ENCODE results near the gene KPNA6. TPM values are rescaled to one million over a fixed set of nuclear protein-coding genes. Genes with fewer than 3 reads are reported as not detected.

Gene KPNA6
- total and polyA plus RNA-seq, 2 experiments from 2014 or later = 33.8 to 45.7 TPM

DNA sequence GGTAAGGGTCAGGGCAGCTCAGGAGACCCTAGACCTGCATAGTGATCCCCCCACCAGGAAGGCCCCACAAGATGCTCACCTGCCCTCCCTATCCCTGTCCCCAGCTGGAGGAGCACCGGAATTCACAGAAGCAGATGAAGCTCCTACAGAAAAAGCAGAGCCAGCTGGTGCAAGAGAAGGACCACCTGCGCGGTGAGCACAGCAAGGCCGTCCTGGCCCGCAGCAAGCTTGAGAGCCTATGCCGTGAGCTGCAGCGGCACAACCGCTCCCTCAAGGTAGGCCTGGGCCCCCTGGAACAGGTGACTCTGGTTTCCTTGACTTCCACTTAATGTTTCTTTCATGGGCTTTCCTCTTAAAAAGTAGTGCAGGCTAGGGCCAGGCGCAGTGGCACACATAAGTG is 80.0 kb downstream of the KPNA6 start:
- H3K27ac ChIP-seq = no peak overlapping the region
- no peak overlapping the region for H3K4me3 ChIP-seq
- TF ChIP-seq, protein P1, sequence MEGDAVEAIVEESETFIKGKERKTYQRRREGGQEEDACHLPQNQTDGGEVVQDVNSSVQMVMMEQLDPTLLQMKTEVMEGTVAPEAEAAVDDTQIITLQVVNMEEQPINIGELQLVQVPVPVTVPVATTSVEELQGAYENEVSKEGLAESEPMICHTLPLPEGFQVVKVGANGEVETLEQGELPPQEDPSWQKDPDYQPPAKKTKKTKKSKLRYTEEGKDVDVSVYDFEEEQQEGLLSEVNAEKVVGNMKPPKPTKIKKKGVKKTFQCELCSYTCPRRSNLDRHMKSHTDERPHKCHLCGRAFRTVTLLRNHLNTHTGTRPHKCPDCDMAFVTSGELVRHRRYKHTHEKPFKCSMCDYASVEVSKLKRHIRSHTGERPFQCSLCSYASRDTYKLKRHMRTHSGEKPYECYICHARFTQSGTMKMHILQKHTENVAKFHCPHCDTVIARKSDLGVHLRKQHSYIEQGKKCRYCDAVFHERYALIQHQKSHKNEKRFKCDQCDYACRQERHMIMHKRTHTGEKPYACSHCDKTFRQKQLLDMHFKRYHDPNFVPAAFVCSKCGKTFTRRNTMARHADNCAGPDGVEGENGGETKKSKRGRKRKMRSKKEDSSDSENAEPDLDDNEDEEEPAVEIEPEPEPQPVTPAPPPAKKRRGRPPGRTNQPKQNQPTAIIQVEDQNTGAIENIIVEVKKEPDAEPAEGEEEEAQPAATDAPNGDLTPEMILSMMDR (IDR thresholded peaks at IDR 0.05; ENCODE audit: low read depth, low read length) = no peak
- DNase-seq (ENCODE audit: low read depth in 1 of 2, low spot score in 1 of 2) = no peak
- H3K36me3 ChIP-seq = peaks cover 60% of the 10 kb centered on the region
- H3K4me1 ChIP-seq (ENCODE audit: low read depth) = no peaks in the 10 kb centered on the region
- no peaks in the 10 kb centered on the region for H3K9me3 ChIP-seq (ENCODE audit: low read depth)
- no peaks in the 10 kb centered on the region for H3K27me3 ChIP-seq

DNA sequence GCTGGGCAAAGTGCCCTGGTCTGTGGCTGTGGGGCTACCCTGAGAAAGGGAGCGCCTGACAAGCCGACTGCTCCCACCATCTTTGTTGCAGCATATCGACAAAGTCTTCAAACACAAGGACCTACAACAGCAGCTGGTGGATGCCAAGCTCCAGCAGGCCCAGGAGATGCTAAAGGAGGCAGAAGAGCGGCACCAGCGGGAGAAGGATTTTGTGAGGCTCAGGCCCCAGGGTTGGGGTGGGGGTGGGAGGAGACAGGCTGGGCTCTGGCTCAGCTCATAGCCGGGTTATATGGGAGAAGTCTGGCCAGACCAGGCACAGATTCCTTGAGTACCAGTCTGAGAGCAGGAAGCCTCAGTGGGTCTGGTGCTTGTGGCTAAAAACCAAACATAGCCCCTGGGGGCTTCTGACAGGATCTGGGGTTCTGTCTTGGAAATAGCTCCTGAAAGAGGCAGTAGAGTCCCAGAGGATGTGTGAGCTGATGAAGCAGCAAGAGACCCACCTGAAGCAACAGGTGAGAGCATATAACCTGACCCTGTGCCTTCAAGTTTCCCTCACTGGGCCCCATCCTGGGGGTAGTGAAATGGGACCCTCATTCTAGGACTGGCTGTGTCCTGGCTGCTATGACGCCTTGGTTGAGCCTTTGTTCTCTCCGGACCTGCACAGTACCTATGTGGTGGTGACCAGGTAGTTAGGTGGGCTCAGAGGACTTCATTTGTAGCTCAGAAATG is 84.5 kb downstream of the KPNA6 start:
- no peak overlapping the region for H3K27ac ChIP-seq
- no peak for DNase-seq (ENCODE audit: low read depth in 1 of 2, low spot score in 1 of 2)
- H3K4me3 ChIP-seq = no peak overlapping the region
- H3K36me3 ChIP-seq = peaks cover 80% of the 10 kb centered on the region
- H3K9me3 ChIP-seq (ENCODE audit: low read depth) = no peaks in the 10 kb centered on the region
- no peaks in the 10 kb centered on the region for H3K27me3 ChIP-seq
- TF ChIP-seq, protein P1 (IDR thresholded peaks at IDR 0.05; ENCODE audit: low read depth, low read length) = no peak
- H3K4me1 ChIP-seq (ENCODE audit: low read depth) = no peaks in the 10 kb centered on the region

DNA sequence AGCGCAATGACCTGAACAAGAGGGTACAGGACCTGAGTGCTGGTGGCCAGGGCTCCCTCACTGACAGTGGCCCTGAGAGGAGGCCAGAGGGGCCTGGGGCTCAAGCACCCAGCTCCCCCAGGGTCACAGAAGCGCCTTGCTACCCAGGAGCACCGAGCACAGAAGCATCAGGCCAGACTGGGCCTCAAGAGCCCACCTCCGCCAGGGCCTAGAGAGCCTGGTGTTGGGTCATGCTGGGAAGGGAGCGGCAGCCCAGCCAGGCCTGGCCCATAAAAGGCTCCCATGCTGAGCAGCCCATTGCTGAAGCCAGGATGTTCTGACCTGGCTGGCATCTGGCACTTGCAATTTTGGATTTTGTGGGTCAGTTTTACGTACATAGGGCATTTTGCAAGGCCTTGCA is 87.1 kb downstream of the KPNA6 start:
- H3K4me3 ChIP-seq = no peak overlapping the region
- DNase-seq (ENCODE audit: low read depth in 1 of 2, low spot score in 1 of 2) = no peak
- TF ChIP-seq, protein P1 (IDR thresholded peaks at IDR 0.05; ENCODE audit: low read depth, low read length) = no peak

DNA sequence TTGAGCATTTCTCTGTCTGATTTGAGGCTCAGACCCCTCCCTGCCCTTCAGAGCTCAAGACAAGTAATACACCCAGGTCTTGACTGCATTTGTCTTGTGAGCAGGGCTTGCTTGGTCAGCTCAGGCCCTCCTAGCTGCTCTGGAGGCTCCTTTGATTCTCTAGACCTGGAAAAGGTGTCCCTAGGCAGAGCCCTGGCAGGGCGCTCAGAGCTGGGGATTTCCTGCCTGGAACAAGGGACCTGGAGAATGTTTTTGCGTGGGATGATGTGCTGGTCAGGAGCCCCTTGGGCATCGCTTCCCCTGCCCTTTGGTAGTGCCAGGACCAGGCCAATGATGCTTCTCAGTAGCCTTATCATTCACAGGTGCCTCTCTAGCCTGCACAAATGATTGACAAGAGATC is 87.7 kb downstream of the KPNA6 start:
- no peak overlapping the region for H3K4me3 ChIP-seq

More for the DNA sequence above, 87.1 kb downstream of the KPNA6 start:
- no peaks in the 10 kb centered on the region for H3K9me3 ChIP-seq (ENCODE audit: low read depth)
- H3K27me3 ChIP-seq = no peaks in the 10 kb centered on the region
- no peak overlapping the region for H3K27ac ChIP-seq
- peaks cover 12% of the 10 kb centered on the region for H3K4me1 ChIP-seq (ENCODE audit: low read depth)
- H3K36me3 ChIP-seq = peaks cover 55% of the 10 kb centered on the region

DNA sequence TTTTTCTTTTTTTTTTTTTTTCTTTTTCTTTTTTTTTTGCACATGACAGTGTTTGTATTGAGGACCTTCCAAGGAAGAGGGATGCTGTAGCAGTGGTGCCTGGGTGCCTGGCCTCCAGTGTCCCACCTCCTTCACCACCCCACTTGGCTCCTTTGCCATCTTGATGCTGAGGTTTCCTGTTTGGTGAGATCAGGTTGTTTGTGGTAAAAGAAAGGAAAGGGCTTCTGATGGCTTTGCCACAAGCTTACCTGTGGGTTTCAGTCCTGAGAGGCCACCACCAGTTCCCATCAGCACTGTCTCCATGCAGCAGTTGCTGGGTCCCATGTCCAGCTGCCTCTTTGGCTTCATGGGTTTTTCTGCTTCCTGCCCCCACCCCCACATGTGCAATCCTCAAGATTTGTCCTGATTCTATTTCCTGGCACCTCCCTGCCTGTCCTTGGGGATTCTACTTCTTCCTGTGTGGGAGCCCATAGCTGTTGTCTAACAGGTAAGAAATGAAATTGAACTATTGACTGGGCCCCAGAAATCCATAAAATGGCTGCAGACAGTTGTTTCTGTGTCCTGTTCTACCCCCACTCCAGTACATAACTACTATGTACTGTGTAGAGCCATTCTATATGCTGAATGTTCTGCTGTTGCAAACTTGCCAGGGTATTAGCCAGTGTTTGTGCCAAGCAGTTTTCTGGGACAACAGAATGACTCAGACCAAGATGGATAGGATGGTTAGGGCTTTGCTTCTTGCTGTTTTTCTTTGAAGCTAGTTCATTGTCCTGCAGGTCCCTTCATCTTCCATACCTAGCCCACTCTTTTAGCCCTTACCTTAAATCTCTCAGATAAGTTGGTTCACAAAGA is 88.3 kb downstream of the KPNA6 start:
- TF ChIP-seq, protein P1 (IDR thresholded peaks at IDR 0.05; ENCODE audit: low read depth, low read length) = no peak
- H3K4me3 ChIP-seq = no peak overlapping the region
- no peak for DNase-seq (ENCODE audit: low read depth in 1 of 2, low spot score in 1 of 2)
- peaks cover 12% of the 10 kb centered on the region for H3K4me1 ChIP-seq (ENCODE audit: low read depth)
- H3K27me3 ChIP-seq = no peaks in the 10 kb centered on the region
- peaks cover 48% of the 10 kb centered on the region for H3K36me3 ChIP-seq
- no peak overlapping the region for H3K27ac ChIP-seq
- H3K9me3 ChIP-seq (ENCODE audit: low read depth) = no peaks in the 10 kb centered on the region

More for the DNA sequence above, 87.7 kb downstream of the KPNA6 start:
- Histone ChIP-seq H3K9me3 (ENCODE audit: low read depth) (no peaks in the 10 kb centered on the region), H3K36me3 (peaks cover 50% of the 10 kb centered on the region), H3K27ac (no peak overlapping the region), H3K27me3 (no peaks in the 10 kb centered on the region), H3K4me1 (ENCODE audit: low read depth) (peaks cover 12% of the 10 kb centered on the region)
- no peak for DNase-seq (ENCODE audit: low read depth in 1 of 2, low spot score in 1 of 2)
- TF ChIP-seq, protein P1 (IDR thresholded peaks at IDR 0.05; ENCODE audit: low read depth, low read length) = no peak

Measured in cardiac muscle cell (in vitro differentiated cells and primary cell).